Right lobe of liver (tissue), 6 donors: ENCODE results near the gene WDFY4. TPM values are rescaled to one million over a fixed set of nuclear protein-coding genes. Genes with fewer than 3 reads are reported as not detected.

Source experiments
- ATAC-seq, 4 donors: fragments of 200-7000 bp; cut with Tn5 transposase; one replicate each; pipeline ENCODE4 v1.9.1; 2020; ENCODE audit warnings: mild to moderate bottlenecking in 4 of 4, moderate library complexity in 4 of 4
- DNase-seq, 3 donors: peaks; one replicate each; pipeline ENCODE4 v3.0.0-alpha.2; 2020
- H3K27ac ChIP-seq, 3 donors: fragments of 200-600 bp; one replicate each; pipeline ENCODE4 v1.8.0; 2022
- H3K27me3 ChIP-seq, 2 donors: fragments of 200-600 bp; one replicate each; pipeline ENCODE4 v1.8.0; 2022
- H3K36me3 ChIP-seq, 4 donors: fragments of 200-600 bp; sonication (generic) in 1 of 4; one replicate each; pipeline versions ENCODE4 v1.5.1 to v1.8.0; 2017 to 2022; ENCODE audit warnings: control low read depth in 1 of 4
- H3K4me1 ChIP-seq, 4 donors: fragments of 200-600 bp; sonication (generic) in 1 of 4; one replicate each; pipeline versions ENCODE4 v1.5.1 to v1.8.0; 2017 to 2022; ENCODE audit warnings: control low read depth in 1 of 4
- H3K4me3 ChIP-seq, 3 donors: fragments of 200-600 bp; one replicate each; pipeline ENCODE4 v1.8.0; 2022
- H3K9me3 ChIP-seq, 4 donors: fragments of 200-600 bp; sonication (generic) in 1 of 4; one replicate each; pipeline versions ENCODE4 v1.5.1 to v1.8.0; 2017 to 2022; ENCODE audit warnings: control low read depth in 1 of 4
- POLR2A ChIP-seq: fragments of 450-650 bp; IDR thresholded peaks from one replicate; pipeline ENCODE4 v1.6.1; 2017; ENCODE audit warnings: antibody characterized with exemption, mild to moderate bottlenecking
- WGBS: methylation state at CpG from one replicate; pipeline ENCODE4 v1.1.6; 2018; ENCODE audit warnings: low coverage, low lambda C conversion rate; ENCODE audit not compliant: insufficient coverage; ENCODE audit errors: missing lambda C conversion rate; 5-methylcytosine and 5-hydroxymethylcytosine counted together
- intact Hi-C, 2 donors: fragments of 100-400 bp; cut with DNase I; formaldehyde crosslinking; loops; one replicate each; pipeline versions ENCODE4 v1.11.2 to v1.14.1; 2022
- total RNA-seq, 6 experiments: library from RNA; depleted of rRNA in 2 of 6; stranded (reverse); fragments of >200 nt in 2 of 6; fragmentation: NEBNext Ultra II Directional in 3 of 6; extraction: Animal tissue kit (Norgen Biotek cat#: 25700) in 3 of 6; gene quantifications; one replicate each; pipeline versions ENCODE4 v1.1.0 to v1.2.4, GENCODE V29; 2016 to 2023
- TF ChIP-seq, protein P1 (sequence below), 4 donors: fragments of 200-600 bp in 3 of 4; fragments of 450-650 bp in 1 of 4; IDR thresholded peaks; one replicate each; pipeline versions ENCODE4 v1.5.1 to v1.8.0; 2016 to 2022; ENCODE audit warnings: antibody characterized with exemption in 4 of 4, mild to moderate bottlenecking in 2 of 4
- donor health status: DM: no; HTN: yes; CAD: no.
- donor health status: DM: no; HTN: no; CAD: no.
- donor health status: DM: no; HTN: no; CAD: no.
- donor health status: DM: no; HTN: yes; CAD: no.
- donor health status: DM: no; HTN: yes; CAD: no.

Gene WDFY4
- total RNA-seq, 6 experiments from 2014 or later, result 1.4 to 4.1 (median 1.9) TPM

DNA sequence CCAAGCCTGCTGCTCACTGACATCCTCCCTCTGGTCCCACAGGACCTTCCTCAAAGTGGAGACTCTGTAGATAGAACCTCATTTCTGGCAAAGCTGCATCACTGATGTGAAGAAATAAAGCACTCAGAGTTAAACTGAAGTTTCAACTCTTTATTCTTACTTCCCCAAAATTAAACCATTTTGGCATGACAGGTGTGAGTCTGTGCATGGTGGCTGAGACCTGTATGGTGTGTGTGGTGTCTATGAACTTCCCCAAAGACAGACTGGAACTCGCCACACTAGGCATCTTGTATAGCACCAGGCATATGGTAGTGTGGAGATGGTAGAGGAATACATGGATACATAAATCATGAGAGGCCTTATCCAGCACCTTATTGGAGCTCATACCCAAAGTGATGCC lies 6.6 kb upstream of the WDFY4 start:
- ATAC-seq (no peak), DNase-seq (no peak)
- Histone ChIP-seq H3K36me3 (no peaks in the 10 kb centered on the region), H3K27ac (no peak overlapping the region), H3K4me3 (no peak overlapping the region), H3K4me1 (no peaks in the 10 kb centered on the region), H3K27me3 (no peaks in the 10 kb centered on the region), H3K9me3 (no peaks in the 10 kb centered on the region)
- intact Hi-C loops, result no loop called here
- WGBS, result 50% methylated on average over 1 of the region's 1 CpG
- TF ChIP-seq, protein P1, sequence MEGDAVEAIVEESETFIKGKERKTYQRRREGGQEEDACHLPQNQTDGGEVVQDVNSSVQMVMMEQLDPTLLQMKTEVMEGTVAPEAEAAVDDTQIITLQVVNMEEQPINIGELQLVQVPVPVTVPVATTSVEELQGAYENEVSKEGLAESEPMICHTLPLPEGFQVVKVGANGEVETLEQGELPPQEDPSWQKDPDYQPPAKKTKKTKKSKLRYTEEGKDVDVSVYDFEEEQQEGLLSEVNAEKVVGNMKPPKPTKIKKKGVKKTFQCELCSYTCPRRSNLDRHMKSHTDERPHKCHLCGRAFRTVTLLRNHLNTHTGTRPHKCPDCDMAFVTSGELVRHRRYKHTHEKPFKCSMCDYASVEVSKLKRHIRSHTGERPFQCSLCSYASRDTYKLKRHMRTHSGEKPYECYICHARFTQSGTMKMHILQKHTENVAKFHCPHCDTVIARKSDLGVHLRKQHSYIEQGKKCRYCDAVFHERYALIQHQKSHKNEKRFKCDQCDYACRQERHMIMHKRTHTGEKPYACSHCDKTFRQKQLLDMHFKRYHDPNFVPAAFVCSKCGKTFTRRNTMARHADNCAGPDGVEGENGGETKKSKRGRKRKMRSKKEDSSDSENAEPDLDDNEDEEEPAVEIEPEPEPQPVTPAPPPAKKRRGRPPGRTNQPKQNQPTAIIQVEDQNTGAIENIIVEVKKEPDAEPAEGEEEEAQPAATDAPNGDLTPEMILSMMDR (IDR thresholded peaks at IDR 0.05), result no peak
- no peak for TF ChIP-seq POLR2A

DNA sequence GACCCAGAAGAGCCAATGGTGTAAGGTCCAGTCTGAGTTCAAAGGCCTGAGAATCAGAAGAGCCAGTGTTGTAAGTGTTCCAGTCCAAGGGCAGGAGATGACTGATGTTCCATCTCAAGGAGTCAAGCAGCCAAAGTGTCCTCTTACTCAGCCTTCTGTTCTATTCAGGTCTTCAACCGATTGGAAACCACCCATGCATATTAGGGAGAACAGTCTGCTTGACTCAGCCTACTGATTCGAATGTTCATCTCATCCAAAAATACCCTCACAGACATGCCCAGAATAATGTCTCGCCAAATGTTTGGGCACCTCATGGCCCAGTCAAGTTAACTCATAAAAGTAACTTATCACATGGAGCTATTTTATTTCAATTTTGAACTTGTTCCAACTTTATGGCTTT lies 2.9 kb upstream of the WDFY4 start:
- no peak overlapping the region for H3K27ac ChIP-seq
- DNase-seq (no peak), ATAC-seq (no peak)
- no peaks in the 10 kb centered on the region for H3K4me1 ChIP-seq
- no peaks in the 10 kb centered on the region for H3K9me3 ChIP-seq
- intact Hi-C loops, result no loop called here
- WGBS, result 70% methylated on average over 3 of the region's 3 CpGs
- no peaks in the 10 kb centered on the region for H3K27me3 ChIP-seq
- H3K36me3 ChIP-seq, result no peaks in the 10 kb centered on the region
- H3K4me3 ChIP-seq, result no peak overlapping the region
- no peak for TF ChIP-seq POLR2A
- TF ChIP-seq, protein P1 (IDR thresholded peaks at IDR 0.05), result no peak

DNA sequence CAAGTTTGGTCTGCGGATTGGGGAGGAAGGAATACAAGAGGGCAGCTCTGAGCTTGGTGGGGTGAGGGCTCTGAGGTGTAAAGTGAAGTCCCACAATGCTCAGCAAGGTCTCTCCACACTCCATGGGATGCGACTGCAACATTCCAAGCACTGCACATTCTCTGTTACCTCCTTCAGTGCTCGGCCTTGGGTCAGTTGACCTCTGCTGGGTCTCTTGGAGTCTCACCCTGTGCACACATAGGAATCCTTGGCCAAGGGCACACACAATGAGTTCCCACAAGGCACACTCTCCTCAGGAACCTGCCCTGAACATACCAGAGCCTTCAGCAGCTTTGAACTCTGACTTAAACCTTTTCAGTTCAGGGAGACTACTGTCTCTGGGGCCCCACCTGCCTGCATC lies 2.4 kb upstream of the WDFY4 start:
- DNase-seq (no peak), ATAC-seq (no peak)
- intact Hi-C loops, result no loop called here
- TF ChIP-seq POLR2A, result no peak
- TF ChIP-seq, protein P1 (IDR thresholded peaks at IDR 0.05), result no peak
- Histone ChIP-seq H3K36me3 (no peaks in the 10 kb centered on the region), H3K27ac (no peak overlapping the region), H3K4me3 (no peak overlapping the region), H3K4me1 (no peaks in the 10 kb centered on the region), H3K9me3 (no peaks in the 10 kb centered on the region), H3K27me3 (no peaks in the 10 kb centered on the region)
- 47% methylated on average over 2 of the region's 3 CpGs for WGBS

DNA sequence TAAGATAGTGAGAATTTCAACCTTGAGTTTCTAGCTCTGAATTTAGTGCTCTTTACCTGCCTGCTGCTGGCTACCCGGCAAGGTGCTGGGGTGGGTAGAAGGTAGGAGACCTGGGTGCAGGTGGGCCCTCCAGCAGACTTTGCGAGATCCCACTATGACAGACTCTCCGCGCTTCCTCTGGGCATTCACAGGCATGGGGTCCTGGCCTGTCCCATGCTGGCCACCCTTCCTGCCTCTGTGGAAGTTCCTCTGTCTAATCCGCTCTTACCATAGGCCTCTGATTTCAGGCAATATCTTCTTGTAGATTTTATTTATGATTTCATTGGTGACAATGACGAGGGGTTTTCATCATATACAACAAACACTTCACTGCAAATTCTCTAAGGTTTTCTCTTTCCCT lies 1.2 kb upstream of the WDFY4 start:
- Histone ChIP-seq H3K27me3 (no peaks in the 10 kb centered on the region), H3K4me1 (no peaks in the 10 kb centered on the region), H3K9me3 (no peaks in the 10 kb centered on the region), H3K36me3 (no peaks in the 10 kb centered on the region), H3K4me3 (no peak overlapping the region), H3K27ac (no peak overlapping the region)
- intact Hi-C loops, result no loop called here
- no peak for TF ChIP-seq POLR2A
- TF ChIP-seq, protein P1 (IDR thresholded peaks at IDR 0.05), result no peak
- ATAC-seq, result no peak
- WGBS, result 85% methylated on average over 5 of the region's 6 CpGs
- no peak for DNase-seq

DNA sequence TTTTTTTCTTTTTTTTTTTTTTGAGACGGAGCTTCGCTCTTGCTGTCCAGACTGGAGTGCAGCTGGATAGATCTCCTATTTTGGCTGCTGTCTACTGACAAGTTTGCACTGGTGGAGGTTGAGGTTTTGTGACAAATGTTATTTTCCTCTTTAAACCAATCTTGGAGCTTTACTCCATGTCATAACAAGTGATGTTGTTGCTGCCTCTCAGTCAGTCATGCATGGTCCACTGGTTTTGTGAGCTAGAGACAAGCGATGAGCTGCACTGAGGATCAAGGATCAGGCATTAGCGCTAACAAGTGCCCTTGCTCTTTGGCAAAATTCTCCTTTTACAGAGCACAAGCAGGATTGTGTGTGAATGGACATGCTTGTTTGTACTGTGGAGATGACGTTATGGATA lies 805 bp upstream of the WDFY4 start:
- H3K27me3 ChIP-seq, result no peaks in the 10 kb centered on the region
- DNase-seq, result no peak
- no peak overlapping the region for H3K27ac ChIP-seq
- no peaks in the 10 kb centered on the region for H3K9me3 ChIP-seq
- intact Hi-C loops, result no loop called here
- 57% methylated on average over 5 of the region's 5 CpGs for WGBS
- no peaks in the 10 kb centered on the region for H3K36me3 ChIP-seq
- no peak for ATAC-seq
- H3K4me3 ChIP-seq, result no peak overlapping the region
- TF ChIP-seq, protein P1 (IDR thresholded peaks at IDR 0.05), result no peak
- no peak for TF ChIP-seq POLR2A
- H3K4me1 ChIP-seq, result no peaks in the 10 kb centered on the region
